Endodermal cell (in vitro differentiated cells): Measurements from ENCODE around the gene GPC6. TPM values are rescaled to one million over a fixed set of nuclear protein-coding genes. Genes with fewer than 3 reads are reported as not detected.

Experiments
- DNase-seq: peaks from one replicate; pipeline ENCODE4 v3.0.0-alpha.2; 2017
- H3K27ac ChIP-seq: 2 replicates; pipeline ENCODE4 v1.5.1; 2013; ENCODE audit warnings: mild to moderate bottlenecking, low read depth, low read length, moderate library complexity
- H3K27me3 ChIP-seq: 2 replicates; pipeline ENCODE4 v1.6.1; 2013; ENCODE audit warnings: mild to moderate bottlenecking, low read length, moderate library complexity; ENCODE audit not compliant: insufficient read depth, control insufficient read depth, poor library complexity, severe bottlenecking
- H3K36me3 ChIP-seq: 2 replicates; pipeline ENCODE4 v1.7.0; 2013; ENCODE audit warnings: mild to moderate bottlenecking, low read length, moderate library complexity; ENCODE audit not compliant: control insufficient read depth, insufficient read depth
- H3K4me1 ChIP-seq: one replicate; pipeline ENCODE4 v1.7.0; 2013; ENCODE audit warnings: low read length; ENCODE audit not compliant: control insufficient read depth, insufficient read depth
- H3K4me3 ChIP-seq: 2 replicates; pipeline ENCODE4 v1.5.1; 2013; ENCODE audit warnings: mild to moderate bottlenecking, low read length, moderate library complexity
- H3K9ac ChIP-seq: 2 replicates; pipeline ENCODE4 v1.6.1; 2013; ENCODE audit warnings: mild to moderate bottlenecking, low read length, moderate library complexity; ENCODE audit not compliant: poor library complexity, severe bottlenecking; ENCODE audit errors: extremely low read depth
- H3K9me3 ChIP-seq: 2 replicates; pipeline ENCODE4 v1.6.1; 2013; ENCODE audit warnings: mild to moderate bottlenecking, low read length, moderate library complexity; ENCODE audit not compliant: control insufficient read depth
- H3K27ac Mint-ChIP-seq: 2 replicates; pipeline ENCODE4 v1.8.0; 2020; ENCODE audit warnings: mixed read lengths
- H3K27me3 Mint-ChIP-seq: 2 replicates; pipeline ENCODE4 v1.8.0; 2021; ENCODE audit warnings: mild to moderate bottlenecking, mixed read lengths; ENCODE audit not compliant: insufficient read depth
- H3K36me3 Mint-ChIP-seq: 2 replicates; pipeline ENCODE4 v1.8.0; 2020; ENCODE audit warnings: low read depth, mixed read lengths
- H3K4me1 Mint-ChIP-seq: 2 replicates; pipeline ENCODE4 v1.8.0; 2020; ENCODE audit warnings: mixed read lengths
- H3K4me3 Mint-ChIP-seq: 2 replicates; pipeline ENCODE4 v1.8.0; 2020; ENCODE audit warnings: mild to moderate bottlenecking, moderate library complexity, mixed read lengths
- H3K9me3 Mint-ChIP-seq: 2 replicates; pipeline ENCODE4 v1.8.0; 2020; ENCODE audit warnings: mild to moderate bottlenecking, mixed read lengths
- WGBS, 2 experiments: methylation state at CpG; one replicate each; pipeline versions ENCODE4 v1.1.5 to v1.1.7; 2013; ENCODE audit warnings: missing lambda C conversion rate in 2 of 2, mixed read lengths in 1 of 2; ENCODE audit not compliant: insufficient coverage in 1 of 2, insufficient read length in 1 of 2; 5-methylcytosine and 5-hydroxymethylcytosine counted together
- total RNA-seq, 2 donors: library from RNA; stranded (reverse); fragmentation: NEBNext Ultra II Directional in 1 of 2; extraction: Animal tissue kit (Norgen Biotek cat#: 25700) in 1 of 2; gene quantifications; 2 replicates in 1 of 2; 3 replicates in 1 of 2; pipeline ENCODE4 v1.2.1, GENCODE V29; 2021
- TF ChIP-seq, protein P1 (sequence below): fragments of 200-600 bp; sonication (generic); conservative IDR thresholded peaks from 2 replicates; pipeline ENCODE4 v1.5.0; 2021; ENCODE audit warnings: antibody characterized with exemption, mild to moderate bottlenecking

The GPC6 gene
- total RNA-seq, 2 donors from 2014 or later, result 69.6 to 80.4 TPM

GRCh38 chr13:93220073-93220472, 6.5 kb upstream of the GPC6 start:
- H3K4me1 ChIP-seq, result peaks cover 7% of the 10 kb centered on the region
- no peak overlapping the region for H3K27ac Mint-ChIP-seq
- TF ChIP-seq, protein P1, sequence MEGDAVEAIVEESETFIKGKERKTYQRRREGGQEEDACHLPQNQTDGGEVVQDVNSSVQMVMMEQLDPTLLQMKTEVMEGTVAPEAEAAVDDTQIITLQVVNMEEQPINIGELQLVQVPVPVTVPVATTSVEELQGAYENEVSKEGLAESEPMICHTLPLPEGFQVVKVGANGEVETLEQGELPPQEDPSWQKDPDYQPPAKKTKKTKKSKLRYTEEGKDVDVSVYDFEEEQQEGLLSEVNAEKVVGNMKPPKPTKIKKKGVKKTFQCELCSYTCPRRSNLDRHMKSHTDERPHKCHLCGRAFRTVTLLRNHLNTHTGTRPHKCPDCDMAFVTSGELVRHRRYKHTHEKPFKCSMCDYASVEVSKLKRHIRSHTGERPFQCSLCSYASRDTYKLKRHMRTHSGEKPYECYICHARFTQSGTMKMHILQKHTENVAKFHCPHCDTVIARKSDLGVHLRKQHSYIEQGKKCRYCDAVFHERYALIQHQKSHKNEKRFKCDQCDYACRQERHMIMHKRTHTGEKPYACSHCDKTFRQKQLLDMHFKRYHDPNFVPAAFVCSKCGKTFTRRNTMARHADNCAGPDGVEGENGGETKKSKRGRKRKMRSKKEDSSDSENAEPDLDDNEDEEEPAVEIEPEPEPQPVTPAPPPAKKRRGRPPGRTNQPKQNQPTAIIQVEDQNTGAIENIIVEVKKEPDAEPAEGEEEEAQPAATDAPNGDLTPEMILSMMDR, result no peak
- no peak overlapping the region for H3K9ac ChIP-seq
- peaks cover 5% of the 10 kb centered on the region for H3K36me3 Mint-ChIP-seq
- no peak overlapping the region for H3K4me3 Mint-ChIP-seq
- H3K27me3 ChIP-seq, result no peaks in the 10 kb centered on the region
- H3K4me3 ChIP-seq, result peak overlapping the region; percentile 13
- H3K9me3 Mint-ChIP-seq, result peaks cover 4% of the 10 kb centered on the region
- WGBS, 2 experiments, result 57 to 67% methylated on average over 3 of the region's 3 CpGs
- no peak overlapping the region for H3K27ac ChIP-seq
- H3K36me3 ChIP-seq, result peaks cover 25% of the 10 kb centered on the region
- H3K9me3 ChIP-seq, result no peaks in the 10 kb centered on the region
- peaks cover 49% of the 10 kb centered on the region for H3K4me1 Mint-ChIP-seq
- H3K27me3 Mint-ChIP-seq, result no peaks in the 10 kb centered on the region
- no peak for DNase-seq

GRCh38 chr13:93222976-93223375, 3.6 kb upstream of the GPC6 start:
- Histone ChIP-seq H3K9me3 (no peaks in the 10 kb centered on the region), H3K27me3 (no peaks in the 10 kb centered on the region), H3K4me1 (peaks cover 6% of the 10 kb centered on the region), H3K9ac (no peak overlapping the region), H3K4me3 (no peak overlapping the region), H3K27ac (no peak overlapping the region), H3K36me3 (peaks cover 27% of the 10 kb centered on the region)
- no peaks in the 10 kb centered on the region for H3K27me3 Mint-ChIP-seq
- peaks cover 40% of the 10 kb centered on the region for H3K4me1 Mint-ChIP-seq
- peak overlapping the region; percentile 77 for H3K27ac Mint-ChIP-seq
- H3K36me3 Mint-ChIP-seq, result peaks cover 5% of the 10 kb centered on the region
- H3K4me3 Mint-ChIP-seq, result no peak overlapping the region
- TF ChIP-seq, protein P1, result no peak
- DNase-seq, result peak; percentile 51
- H3K9me3 Mint-ChIP-seq, result peaks cover 4% of the 10 kb centered on the region
- WGBS, 2 experiments, result 79 to 86% methylated on average over 4 of the region's 4 CpGs

DNA sequence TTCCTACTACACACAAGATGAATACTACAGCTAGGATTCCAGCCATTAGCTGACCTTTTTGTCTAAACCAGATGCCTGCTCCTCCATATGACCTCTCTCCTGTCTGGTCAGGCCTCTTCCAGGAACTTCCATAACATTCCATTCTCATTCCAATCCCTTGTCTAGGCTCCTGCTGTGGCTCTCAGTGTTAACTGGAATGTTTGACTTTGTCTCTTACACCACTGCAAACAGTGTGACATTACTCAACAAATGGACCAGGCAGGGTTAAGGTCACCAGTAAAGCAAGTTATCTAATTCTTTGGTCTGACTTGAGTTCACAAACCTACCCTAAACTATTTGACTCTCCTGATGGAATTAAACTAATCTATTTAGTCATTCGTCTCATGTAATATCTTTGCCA, 2.1 kb upstream of the GPC6 start:
- peak; percentile 86 for DNase-seq
- no peak overlapping the region for H3K4me3 Mint-ChIP-seq
- Histone ChIP-seq H3K36me3 (peaks cover 27% of the 10 kb centered on the region), H3K4me1 (peaks cover 6% of the 10 kb centered on the region), H3K9me3 (no peaks in the 10 kb centered on the region), H3K4me3 (peak overlapping the region; percentile 99), H3K27me3 (no peaks in the 10 kb centered on the region), H3K9ac (peak overlapping the region; percentile 44), H3K27ac (peak overlapping the region; percentile 3)
- H3K27me3 Mint-ChIP-seq, result no peaks in the 10 kb centered on the region
- no CpG with 5 or more reads among the region's 1 CpG for WGBS, 2 experiments
- TF ChIP-seq, protein P1, result no peak
- H3K27ac Mint-ChIP-seq, result peak overlapping the region; percentile 93
- H3K4me1 Mint-ChIP-seq, result peaks cover 42% of the 10 kb centered on the region
- peaks cover 5% of the 10 kb centered on the region for H3K36me3 Mint-ChIP-seq
- H3K9me3 Mint-ChIP-seq, result peaks cover 4% of the 10 kb centered on the region
